NB4 (cell line): Measurements from ENCODE around the gene NOC4L.

Source experiments
- MYC ChIP-seq: IDR thresholded peaks from 2 replicates; pipeline ENCODE4 v1.6.1; 2011; ENCODE audit warnings: low read depth, low read length
- POLR2A ChIP-seq: IDR thresholded peaks from 2 replicates; pipeline ENCODE4 v1.6.1; 2011; ENCODE audit warnings: mild to moderate bottlenecking; ENCODE audit not compliant: insufficient read length; ENCODE audit errors: extremely low read depth
- TF ChIP-seq, protein P1 (sequence below): IDR thresholded peaks from one replicate; pipeline ENCODE4 v1.5.1; 2012; ENCODE audit warnings: low read depth, low read length
- TF ChIP-seq, protein P2 (sequence below): IDR thresholded peaks from 2 replicates; pipeline ENCODE4 v1.6.1; 2011; ENCODE audit warnings: low read depth, low read length

DNA sequence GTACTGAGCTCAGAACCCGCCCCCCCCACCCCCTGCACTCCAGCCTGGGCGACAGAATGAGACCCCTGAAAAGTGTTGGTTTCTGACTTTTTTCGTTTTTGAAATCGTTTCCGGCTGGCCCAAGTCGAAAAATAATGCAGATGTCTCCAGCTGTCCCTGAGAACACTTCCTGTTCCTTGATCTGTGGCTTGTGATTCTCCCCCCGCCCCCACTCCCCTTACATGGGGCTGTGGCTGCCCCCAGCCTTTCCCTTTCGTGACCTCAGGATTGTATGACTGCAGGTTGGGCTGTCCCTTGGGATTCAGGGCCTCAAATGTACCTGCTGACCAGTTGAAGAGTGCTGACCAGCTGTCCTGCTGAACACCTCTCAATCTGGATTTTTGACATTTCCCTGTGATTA, 34.1 kb downstream of the NOC4L start:
- TF ChIP-seq, protein P1, sequence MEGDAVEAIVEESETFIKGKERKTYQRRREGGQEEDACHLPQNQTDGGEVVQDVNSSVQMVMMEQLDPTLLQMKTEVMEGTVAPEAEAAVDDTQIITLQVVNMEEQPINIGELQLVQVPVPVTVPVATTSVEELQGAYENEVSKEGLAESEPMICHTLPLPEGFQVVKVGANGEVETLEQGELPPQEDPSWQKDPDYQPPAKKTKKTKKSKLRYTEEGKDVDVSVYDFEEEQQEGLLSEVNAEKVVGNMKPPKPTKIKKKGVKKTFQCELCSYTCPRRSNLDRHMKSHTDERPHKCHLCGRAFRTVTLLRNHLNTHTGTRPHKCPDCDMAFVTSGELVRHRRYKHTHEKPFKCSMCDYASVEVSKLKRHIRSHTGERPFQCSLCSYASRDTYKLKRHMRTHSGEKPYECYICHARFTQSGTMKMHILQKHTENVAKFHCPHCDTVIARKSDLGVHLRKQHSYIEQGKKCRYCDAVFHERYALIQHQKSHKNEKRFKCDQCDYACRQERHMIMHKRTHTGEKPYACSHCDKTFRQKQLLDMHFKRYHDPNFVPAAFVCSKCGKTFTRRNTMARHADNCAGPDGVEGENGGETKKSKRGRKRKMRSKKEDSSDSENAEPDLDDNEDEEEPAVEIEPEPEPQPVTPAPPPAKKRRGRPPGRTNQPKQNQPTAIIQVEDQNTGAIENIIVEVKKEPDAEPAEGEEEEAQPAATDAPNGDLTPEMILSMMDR, result no peak
- TF ChIP-seq MYC (no peak), POLR2A (no peak)
- TF ChIP-seq, protein P2, sequence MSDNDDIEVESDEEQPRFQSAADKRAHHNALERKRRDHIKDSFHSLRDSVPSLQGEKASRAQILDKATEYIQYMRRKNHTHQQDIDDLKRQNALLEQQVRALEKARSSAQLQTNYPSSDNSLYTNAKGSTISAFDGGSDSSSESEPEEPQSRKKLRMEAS, result no peak
